Measurements from ENCODE around the gene HNRNPH1. TPM values are rescaled to one million over a fixed set of nuclear protein-coding genes. Genes with fewer than 3 reads are reported as not detected.

The HNRNPH1 gene
- total RNA-seq, 4 donors from 2014 or later: 358 to 910 (median 594) TPM

GRCh38 chr5:179596421-179596820, 27.1 kb downstream of the HNRNPH1 start:
- DNase-seq: no peak
- Histone ChIP-seq H3K9me3 (no peaks in the 10 kb centered on the region), H3K4me3 (no peak overlapping the region), H3K4me1 (no peaks in the 10 kb centered on the region), H3K36me3 (peaks cover 0 to 79% (median 36%) of the 10 kb centered on the region in 4 donors), H3K27me3 (no peaks in the 10 kb centered on the region), H3K27ac (no peak overlapping the region)
- TF ChIP-seq CTCF (IDR thresholded peaks at IDR 0.05) (no peak), POLR2A (IDR thresholded peaks at IDR 0.05) (no peak), EP300 (IDR thresholded peaks at IDR 0.05; ENCODE audit: low read depth) (no peak), POLR2AphosphoS5 (IDR thresholded peaks at IDR 0.05) (no peak)
- intact Hi-C loops (cut with DNase I; ENCODE audit: low total_unique reads): no loop called here
- in situ Hi-C loops (cut with MboI; ENCODE audit: low pct_ligation_motif_present in 1 of 4, low pct_unique_long_range_greater_than_20kb in 1 of 4, low sequenced_read_pairs in 3 of 4): no loop called here
- WGBS, 2 donors (ENCODE audit: low coverage in 1 of 2): 67 to 86% methylated on average over 1 to 13 of the region's 13 CpGs

- Histone ChIP-seq H3K4me1 (no peaks in the 10 kb centered on the region), H3K4me3 (no peak overlapping the region), H3K36me3 (peaks cover 0 to 83% (median 39%) of the 10 kb centered on the region in 4 donors), H3K27ac (no peak overlapping the region), H3K9me3 (no peaks in the 10 kb centered on the region), H3K27me3 (no peaks in the 10 kb centered on the region)
- 75 to 83% methylated on average over 6 of the region's 6 CpGs for WGBS, 2 donors (ENCODE audit: low coverage in 1 of 2)
- intact Hi-C loops (cut with DNase I; ENCODE audit: low total_unique reads) (no loop called here), in situ Hi-C loops (cut with MboI; ENCODE audit: low pct_ligation_motif_present in 1 of 4, low pct_unique_long_range_greater_than_20kb in 1 of 4, low sequenced_read_pairs in 3 of 4) (no loop called here)
- DNase-seq: no peak
- TF ChIP-seq POLR2A (IDR thresholded peaks at IDR 0.05): no peak
- no peak for TF ChIP-seq EP300 (IDR thresholded peaks at IDR 0.05; ENCODE audit: low read depth)
- no peak for TF ChIP-seq POLR2AphosphoS5 (IDR thresholded peaks at IDR 0.05)
- TF ChIP-seq CTCF (IDR thresholded peaks at IDR 0.05): no peak
These were observed 27.6 kb downstream of the HNRNPH1 start for GRCh38 chr5:179595916-179596315.

- intact Hi-C loops (cut with DNase I; ENCODE audit: low total_unique reads) (no loop called here), in situ Hi-C loops (cut with MboI; ENCODE audit: low pct_ligation_motif_present in 1 of 4, low pct_unique_long_range_greater_than_20kb in 1 of 4, low sequenced_read_pairs in 3 of 4) (no loop called here)
- no peak for DNase-seq
- Histone ChIP-seq H3K36me3 (peaks cover 0 to 77% (median 26%) of the 10 kb centered on the region in 4 donors), H3K9me3 (no peaks in the 10 kb centered on the region), H3K4me1 (no peaks in the 10 kb centered on the region), H3K27ac (no peak overlapping the region), H3K27me3 (no peaks in the 10 kb centered on the region), H3K4me3 (no peak overlapping the region)
- TF ChIP-seq CTCF (IDR thresholded peaks at IDR 0.05) (no peak), POLR2A (IDR thresholded peaks at IDR 0.05) (no peak), POLR2AphosphoS5 (IDR thresholded peaks at IDR 0.05) (no peak), EP300 (IDR thresholded peaks at IDR 0.05; ENCODE audit: low read depth) (no peak)
- WGBS, 2 donors (ENCODE audit: low coverage in 1 of 2): 89 to 100% methylated on average over 3 of the region's 3 CpGs
These were observed 35.3 kb downstream of the HNRNPH1 start for GRCh38 chr5:179588166-179588565.

- H3K36me3 ChIP-seq: peaks cover 0 to 63% (median 16%) of the 10 kb centered on the region in 4 donors
- no peaks in the 10 kb centered on the region for H3K27me3 ChIP-seq
- no peak overlapping the region for H3K27ac ChIP-seq
- DNase-seq: no peak
- in situ Hi-C loops (cut with MboI; ENCODE audit: low pct_ligation_motif_present in 1 of 4, low pct_unique_long_range_greater_than_20kb in 1 of 4, low sequenced_read_pairs in 3 of 4): no loop called here
- no peaks in the 10 kb centered on the region for H3K4me1 ChIP-seq
- no peak overlapping the region for H3K4me3 ChIP-seq
- intact Hi-C loops (cut with DNase I; ENCODE audit: low total_unique reads): no loop called here
- TF ChIP-seq CTCF (IDR thresholded peaks at IDR 0.05) (no peak), EP300 (IDR thresholded peaks at IDR 0.05; ENCODE audit: low read depth) (no peak), POLR2A (IDR thresholded peaks at IDR 0.05) (no peak), POLR2AphosphoS5 (IDR thresholded peaks at IDR 0.05) (no peak)
- no peaks in the 10 kb centered on the region for H3K9me3 ChIP-seq
- 71% methylated on average over 9 of the region's 9 CpGs; no CpG with 5 or more reads in 1 of the 2 donors for WGBS, 2 donors (ENCODE audit: low coverage in 1 of 2)
These were observed 37.5 kb downstream of the HNRNPH1 start for GRCh38 chr5:179585941-179586401.
